Activated B cell treated with CpG ODN at 0.5 μM for 24 hours (primary cell): Measurements from ENCODE around the gene NELL2. TPM values are rescaled to one million over a fixed set of nuclear protein-coding genes. Genes with fewer than 3 reads are reported as not detected.

Experiments used
- ATAC-seq: fragments of 200-7000 bp; cut with Tn5 transposase; one replicate; pipeline ENCODE4 v1.10.0; 2021; ENCODE audit warnings: low read depth, mild to moderate bottlenecking, moderate library complexity
- CTCF ChIA-PET: fragments of 350-600 bp; sonication (Branson Sonifier 250); formaldehyde crosslinking; loops from one replicate; lab custom pipeline; 2021; ENCODE audit warnings: antibody characterized with exemption; lab: Charles Lee
- POLR2A ChIA-PET: fragments of 350-600 bp; sonication (Branson Sonifier 250); formaldehyde crosslinking; loops from one replicate; lab custom pipeline; 2021; ENCODE audit warnings: antibody characterized with exemption; lab: Charles Lee
- DNase-seq: peaks from one replicate; pipeline ENCODE4 v3.0.0; 2022
- H3K27ac Mint-ChIP-seq: one replicate; pipeline ENCODE4 v1.8.0; 2020; ENCODE audit warnings: mixed read lengths
- H3K27me3 Mint-ChIP-seq: one replicate; pipeline ENCODE4 v1.8.0; 2021; ENCODE audit warnings: mixed read lengths
- H3K36me3 Mint-ChIP-seq: one replicate; pipeline ENCODE4 v1.8.0; 2021; ENCODE audit warnings: low read depth, mixed read lengths
- H3K4me1 Mint-ChIP-seq: one replicate; pipeline ENCODE4 v1.8.0; 2021; ENCODE audit warnings: mixed read lengths
- H3K4me3 Mint-ChIP-seq: one replicate; pipeline ENCODE4 v1.8.0; 2020; ENCODE audit warnings: mild to moderate bottlenecking, mixed read lengths
- H3K9me3 Mint-ChIP-seq: one replicate; pipeline ENCODE4 v1.8.0; 2020; ENCODE audit warnings: mixed read lengths
- CTCF ChIP-seq: fragments of 200-600 bp; IDR thresholded peaks from one replicate; pipeline ENCODE4 v1.8.0; 2022; ENCODE audit warnings: antibody characterized with exemption, mild to moderate bottlenecking
- intact Hi-C: fragments of 100-400 bp; cut with micrococcal nuclease; formaldehyde crosslinking; loops from one replicate; pipeline ENCODE4 v1.15.1; 2024
- total RNA-seq: library from RNA; stranded (reverse); gene quantifications from 2 replicates; pipeline ENCODE4 v1.2.3, GENCODE V29; 2022

The NELL2 gene
- total RNA-seq, 1 donor from 2014 or later, result not detected

GRCh38 chr12:44812062-44812461 lies 64.1 kb downstream of the NELL2 start:
- CTCF ChIA-PET, result interaction anchor here (1.4 to 2.2 kb wide), 3 partner anchors 31 to 797 kb away, joined by 3 to 11 read pairs (median 3); no protein-coding TSS in a partner anchor
- Mint-ChIP-seq H3K27me3 (no peaks in the 10 kb centered on the region), H3K4me3 (no peak overlapping the region), H3K27ac (no peak overlapping the region), H3K9me3 (no peaks in the 10 kb centered on the region), H3K36me3 (no peaks in the 10 kb centered on the region), H3K4me1 (no peaks in the 10 kb centered on the region)
- POLR2A ChIA-PET, result no interaction called here
- DNase-seq (no peak), ATAC-seq (no peak)
- intact Hi-C loops, result loop anchor here (1.0 to 5.0 kb wide), 2 partner anchors 65 to 119 kb away; partner anchors contain the start of gene NELL2
- TF ChIP-seq CTCF, result no peak

- Mint-ChIP-seq H3K9me3 (no peaks in the 10 kb centered on the region), H3K27ac (no peak overlapping the region), H3K4me1 (no peaks in the 10 kb centered on the region), H3K4me3 (no peak overlapping the region), H3K27me3 (no peaks in the 10 kb centered on the region), H3K36me3 (no peaks in the 10 kb centered on the region)
- intact Hi-C loops, result no loop called here
- ChIA-PET POLR2A (no interaction called here), CTCF (no interaction called here)
- no peak for TF ChIP-seq CTCF
- no peak for DNase-seq
- ATAC-seq, result no peak
Observed at GRCh38 chr12:44804068-44804467, 72.0 kb downstream of the NELL2 start.

- DNase-seq (no peak), ATAC-seq (no peak)
- Mint-ChIP-seq H3K27ac (no peak overlapping the region), H3K9me3 (peaks cover 2% of the 10 kb centered on the region), H3K36me3 (no peaks in the 10 kb centered on the region), H3K4me3 (no peak overlapping the region), H3K4me1 (no peaks in the 10 kb centered on the region), H3K27me3 (peaks cover 3% of the 10 kb centered on the region)
- TF ChIP-seq CTCF, result no peak
- ChIA-PET POLR2A (no interaction called here), CTCF (no interaction called here)
- intact Hi-C loops, result no loop called here
Observed at GRCh38 chr12:44795970-44796369, 80.1 kb downstream of the NELL2 start.

- CTCF ChIA-PET, result interaction anchor here (1.1 kb wide), 1 partner anchor 13 kb away, joined by 3 read pairs; no protein-coding TSS in a partner anchor
- Mint-ChIP-seq H3K36me3 (no peaks in the 10 kb centered on the region), H3K27me3 (peaks cover 4% of the 10 kb centered on the region), H3K9me3 (peaks cover 5% of the 10 kb centered on the region), H3K4me3 (no peak overlapping the region), H3K4me1 (no peaks in the 10 kb centered on the region), H3K27ac (no peak overlapping the region)
- TF ChIP-seq CTCF, result no peak
- no peak for DNase-seq
- intact Hi-C loops, result no loop called here
- POLR2A ChIA-PET, result no interaction called here
- no peak for ATAC-seq
Observed at GRCh38 chr12:44788731-44789130, 87.4 kb downstream of the NELL2 start.

GRCh38 chr12:44780221-44780790 lies 95.8 kb downstream of the NELL2 start:
- TF ChIP-seq CTCF, result no peak

More at GRCh38 chr12:44780221-44780790, 95.8 kb downstream of the NELL2 start:
- POLR2A ChIA-PET, result no interaction called here
- CTCF ChIA-PET, result no interaction called here
- ATAC-seq (no peak), DNase-seq (no peak)
- Mint-ChIP-seq H3K36me3 (no peaks in the 10 kb centered on the region), H3K4me1 (no peaks in the 10 kb centered on the region), H3K27me3 (peaks cover 3% of the 10 kb centered on the region), H3K27ac (no peak overlapping the region), H3K9me3 (peaks cover 2% of the 10 kb centered on the region), H3K4me3 (no peak overlapping the region)
- intact Hi-C loops, result no loop called here
